ENCODE measurements around the gene CASKIN2. TPM values are rescaled to one million over a fixed set of nuclear protein-coding genes. Genes with fewer than 3 reads are reported as not detected.
"Not testable (repeated sequence)": the region's sequence is repeated elsewhere in the genome, so short reads cannot be mapped to it uniquely, and the experiment has no call there.

The CASKIN2 gene
- polyA plus RNA-seq, 4 donors = 28.5 to 35.0 (median 32.4) TPM

DNA sequence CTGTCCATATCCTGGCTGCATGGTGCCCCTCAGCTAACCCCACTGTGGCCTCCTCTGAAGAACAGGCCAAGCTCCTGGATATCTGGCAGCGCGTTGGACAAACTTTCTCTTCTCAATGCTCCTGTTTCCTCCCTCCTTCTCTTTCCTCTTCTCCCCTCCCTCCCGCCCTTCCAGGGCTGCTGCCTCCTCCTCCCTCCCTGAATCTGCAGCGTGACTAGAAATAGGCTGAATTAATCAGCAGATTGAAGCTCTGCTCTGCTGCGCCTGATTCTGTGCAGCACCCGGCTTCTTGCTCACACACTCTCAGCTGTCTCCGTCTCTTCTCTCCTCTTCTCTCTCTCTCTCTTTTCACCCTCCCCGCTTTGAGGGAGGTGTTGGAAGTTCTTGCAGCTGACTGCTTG lies 39.1 kb downstream of the CASKIN2 start:
- DNase-seq (ENCODE audit: low read depth in 4 of 4, low spot score in 2 of 4) = no peak

DNA sequence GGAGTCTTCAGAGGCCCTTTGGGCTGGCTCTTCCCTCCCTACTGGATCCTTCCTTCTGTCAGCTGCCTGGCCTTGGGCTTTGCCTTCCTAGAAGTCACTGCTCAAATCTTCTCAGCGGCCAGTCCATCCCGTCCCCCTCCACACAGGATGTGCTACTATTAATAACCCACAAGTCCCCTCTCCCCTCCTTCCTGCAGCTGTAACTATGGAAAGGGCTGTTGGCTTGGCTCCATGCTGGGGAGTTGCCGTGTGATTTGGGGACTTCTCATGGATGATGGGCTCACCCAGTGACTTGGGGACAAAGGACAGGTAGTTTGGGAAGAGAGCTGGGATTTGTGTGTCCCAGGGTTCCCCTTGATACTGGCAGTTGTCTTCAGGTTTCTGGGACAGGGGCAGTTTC lies 39.5 kb downstream of the CASKIN2 start:
- DNase-seq (ENCODE audit: low read depth in 4 of 4, low spot score in 2 of 4) = peak in 1 of 4 donors; percentile 55

GRCh38 chr17:75475144-75475835 lies 40.0 kb downstream of the CASKIN2 start:
- no peak for DNase-seq (ENCODE audit: low read depth in 4 of 4, low spot score in 2 of 4)

- DNase-seq (ENCODE audit: low read depth in 4 of 4, low spot score in 2 of 4) = no peak
Measured at GRCh38 chr17:75474736-75475135, 40.6 kb downstream of the CASKIN2 start.

DNA sequence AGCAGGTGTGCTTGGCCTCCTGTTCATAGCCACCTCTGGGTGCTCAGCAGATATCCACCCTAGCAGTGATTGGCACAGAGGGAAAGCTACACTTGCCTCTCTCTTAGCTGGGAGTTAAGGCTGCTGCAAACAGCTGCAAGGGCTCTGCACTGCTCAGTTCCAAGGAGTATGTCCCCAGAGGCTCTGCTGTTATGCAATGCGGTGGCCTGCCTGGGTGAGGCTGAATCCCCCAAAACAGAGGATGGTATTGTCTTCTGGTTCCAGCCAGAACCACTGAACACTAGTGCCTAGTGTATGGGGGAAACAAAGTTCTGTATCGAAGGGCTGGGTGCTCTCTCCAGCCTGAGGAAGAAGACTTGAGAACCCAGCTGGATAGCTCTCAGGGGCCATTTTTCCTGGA lies 42.1 kb downstream of the CASKIN2 start:
- DNase-seq (ENCODE audit: low read depth in 4 of 4, low spot score in 2 of 4) = no peak

DNA sequence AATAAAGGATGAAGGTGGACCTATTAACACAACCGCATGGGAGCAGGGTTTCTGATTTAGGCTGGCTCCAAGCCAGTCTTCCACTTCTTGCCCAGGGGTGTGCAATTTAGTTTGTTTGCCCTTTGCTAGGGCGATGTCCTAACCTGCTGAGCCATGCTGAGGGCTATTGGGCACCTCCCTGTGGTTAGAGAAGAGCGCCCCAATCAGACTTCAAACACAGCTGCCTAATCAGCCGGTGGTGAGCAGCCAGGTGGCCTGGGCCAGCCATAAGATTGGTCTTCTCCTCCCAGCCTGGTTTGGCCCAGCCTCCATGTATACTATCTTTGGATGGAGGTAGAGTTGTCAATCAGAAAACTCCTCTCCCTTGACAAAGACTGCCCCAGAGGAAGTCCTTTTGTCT lies 43.2 kb downstream of the CASKIN2 start:
- DNase-seq (ENCODE audit: low read depth in 4 of 4, low spot score in 2 of 4) = no peak

- no peak for DNase-seq (ENCODE audit: low read depth in 4 of 4, low spot score in 2 of 4)
Measured at GRCh38 chr17:75471207-75471606, 44.1 kb downstream of the CASKIN2 start.

GRCh38 chr17:75468779-75469373 lies 46.5 kb downstream of the CASKIN2 start:
- DNase-seq (ENCODE audit: low read depth in 4 of 4, low spot score in 2 of 4) = no peak

DNA sequence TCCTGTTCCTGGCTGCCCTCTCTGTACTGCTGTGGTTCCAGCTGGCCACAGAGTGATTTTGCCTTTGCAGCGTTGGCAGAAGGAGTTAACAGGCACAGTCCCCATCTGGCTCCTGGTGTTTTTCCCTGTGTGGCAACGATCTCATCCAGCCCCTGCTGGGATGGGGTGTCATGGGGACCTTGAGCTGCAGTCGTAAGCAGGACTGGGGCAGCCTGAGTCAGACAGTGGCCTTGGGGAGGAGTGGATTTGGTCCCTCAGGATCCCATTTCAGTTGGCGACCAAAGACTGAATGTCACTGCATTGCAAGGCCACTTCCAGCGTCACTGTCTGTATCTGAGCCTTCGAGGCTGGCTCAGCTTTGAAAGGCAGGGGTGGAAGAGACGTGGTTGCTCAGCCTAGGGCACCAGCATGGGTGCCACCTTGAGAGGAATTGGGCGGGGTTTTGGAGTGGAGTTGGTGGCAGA lies 47.0 kb downstream of the CASKIN2 start:
- DNase-seq (ENCODE audit: low read depth in 4 of 4, low spot score in 2 of 4) = no peak

DNA sequence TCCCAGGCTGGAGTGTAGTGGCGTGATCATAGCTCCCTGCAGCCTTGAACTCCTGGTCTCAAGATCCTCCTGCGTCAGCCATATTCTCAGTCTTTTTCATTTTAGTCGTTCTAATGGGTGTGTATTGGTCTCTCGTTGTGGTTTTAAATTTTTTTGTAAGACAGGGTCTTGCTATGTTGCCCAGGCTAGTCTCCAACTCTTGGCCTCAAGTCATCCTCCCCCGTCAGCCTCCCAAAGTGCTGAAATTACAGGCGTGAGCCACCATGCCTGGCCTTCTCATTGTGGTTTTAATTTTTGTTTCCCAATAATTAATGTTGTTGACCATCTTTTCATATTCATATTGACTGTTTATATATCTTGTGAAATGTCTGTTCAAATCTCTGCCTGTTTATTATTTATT lies 50.3 kb downstream of the CASKIN2 start:
- no peak for DNase-seq (ENCODE audit: low read depth in 4 of 4, low spot score in 2 of 4)

GRCh38 chr17:75463603-75464002 lies 51.7 kb downstream of the CASKIN2 start:
- DNase-seq (ENCODE audit: low read depth in 4 of 4, low spot score in 2 of 4) = no peak

DNA sequence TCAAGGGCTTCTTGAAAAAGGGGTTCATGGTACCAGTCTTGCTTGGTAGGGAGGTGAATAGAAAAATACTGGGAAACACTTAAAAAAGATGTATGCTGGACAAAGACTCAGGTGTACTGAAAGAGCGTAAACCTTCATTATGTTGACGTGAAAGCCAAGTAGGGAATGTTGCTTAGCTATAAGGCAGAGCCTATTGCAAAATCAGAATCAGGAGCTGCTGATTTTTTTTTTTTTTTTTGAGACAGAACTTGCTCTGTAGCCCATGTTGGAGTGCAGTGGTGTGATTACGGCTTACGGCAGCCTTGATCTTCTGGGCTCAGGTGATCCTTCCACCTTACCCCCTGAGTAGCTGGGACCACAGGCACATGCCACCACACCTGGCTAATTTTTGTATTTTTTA lies 55.0 kb downstream of the CASKIN2 start:
- no peak for DNase-seq (ENCODE audit: low read depth in 4 of 4, low spot score in 2 of 4)

- no peak for DNase-seq (ENCODE audit: low read depth in 4 of 4, low spot score in 2 of 4)
Measured at GRCh38 chr17:75459590-75460267, 55.6 kb downstream of the CASKIN2 start.

GRCh38 chr17:75459246-75459589 lies 56.1 kb downstream of the CASKIN2 start:
- DNase-seq (ENCODE audit: low read depth in 4 of 4, low spot score in 2 of 4) = no peak

GRCh38 chr17:75457047-75457654 lies 58.2 kb downstream of the CASKIN2 start:
- DNase-seq (ENCODE audit: low read depth in 4 of 4, low spot score in 2 of 4) = peak in 2 of 4 donors; percentile 59 to 75

DNA sequence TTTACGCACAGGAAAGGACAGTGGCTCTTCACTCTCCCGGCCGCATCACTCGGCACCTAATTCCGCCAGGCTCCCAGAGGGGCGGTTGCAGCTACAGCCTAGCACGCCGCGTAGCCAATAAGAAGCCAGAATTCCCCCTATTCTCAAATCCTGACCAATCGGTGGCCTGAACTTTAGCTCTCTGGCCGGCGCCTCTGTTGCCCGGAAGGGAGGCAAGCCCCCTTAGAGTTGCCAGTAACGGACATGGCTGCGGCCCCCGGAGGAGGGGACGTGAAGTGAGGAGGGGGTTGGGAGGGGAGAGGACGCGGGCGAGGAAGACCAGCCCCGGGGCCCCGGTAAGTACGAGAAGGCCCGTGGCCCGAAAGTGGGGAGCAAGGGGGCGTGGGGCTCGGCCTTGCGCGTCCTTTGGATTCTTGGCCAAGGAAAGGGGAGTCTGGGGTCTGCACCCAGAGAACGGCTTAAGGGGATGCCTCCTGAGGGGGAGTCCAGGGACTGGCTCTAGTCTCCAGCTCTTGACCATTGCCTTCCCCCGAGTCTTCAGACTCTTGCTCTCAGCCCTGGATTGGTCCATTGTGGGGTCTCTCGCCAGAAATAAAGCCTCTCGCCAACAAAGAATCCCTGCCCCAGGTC lies 58.8 kb downstream of the CASKIN2 start, which contains the start of gene TMEM94:
TMEM94 (plus strand) TSS at position 219 of the 630 bp plus-strand sequence. CDS start 15,271 bp downstream, outside the sequence.
- peak; percentile 93 to 97 (median 96) for DNase-seq (ENCODE audit: low read depth in 4 of 4, low spot score in 2 of 4)

GRCh38 chr17:75456039-75456416 lies 59.3 kb downstream of the CASKIN2 start:
- DNase-seq (ENCODE audit: low read depth in 4 of 4, low spot score in 2 of 4) = no peak

- not testable (repeated sequence) for DNase-seq (ENCODE audit: low read depth in 4 of 4, low spot score in 2 of 4)
Measured at GRCh38 chr17:75454672-75455071, 60.7 kb downstream of the CASKIN2 start.

DNA sequence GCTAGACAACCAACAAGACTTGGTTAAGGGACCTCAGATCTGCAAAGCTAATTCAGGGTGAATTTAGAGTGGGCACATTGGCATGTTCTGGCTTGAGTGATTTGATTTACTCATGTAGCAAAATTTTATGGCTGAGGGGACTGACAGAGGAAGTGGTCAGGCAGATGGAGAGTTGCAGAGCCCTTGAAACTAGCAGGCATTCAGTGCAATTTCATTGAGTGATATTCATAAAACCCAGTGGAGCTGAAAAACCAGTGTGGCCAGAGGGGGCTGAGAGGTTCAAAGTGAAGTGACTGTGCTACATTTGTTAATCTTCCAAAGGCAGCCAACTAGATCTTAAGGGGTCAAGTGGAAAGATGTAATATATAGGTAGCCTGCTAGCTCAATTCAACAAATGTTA lies 61.1 kb downstream of the CASKIN2 start:
- DNase-seq (ENCODE audit: low read depth in 4 of 4, low spot score in 2 of 4) = no peak

- DNase-seq (ENCODE audit: low read depth in 4 of 4, low spot score in 2 of 4) = no peak
Measured at GRCh38 chr17:75450270-75450669, 65.1 kb downstream of the CASKIN2 start.
